Tibial artery (tissue), 4 donors: ENCODE data around the gene CASZ1.

Experiments
- DNase-seq, 2 donors: peaks; one replicate each; pipeline ENCODE4 v3.0.0-alpha.2; 2019
- H3K27ac ChIP-seq, 2 donors: fragments of 200-600 bp; sonication (generic) in 1 of 2; 1 replicate in 1 of 2; 2 replicates in 1 of 2; pipeline ENCODE4 v1.5.1; 2018 to 2019; ENCODE audit warnings: mild to moderate bottlenecking in 1 of 2
- H3K27me3 ChIP-seq, 2 donors: fragments of 200-600 bp; sonication (generic) in 1 of 2; one replicate each; pipeline versions ENCODE4 v1.5.1 to v1.6.0; 2016 to 2019
- H3K36me3 ChIP-seq, 3 donors: fragments of 200-600 bp; sonication (generic) in 2 of 3; one replicate each; pipeline ENCODE4 v1.5.1; 2016 to 2019; ENCODE audit warnings: mild to moderate bottlenecking in 2 of 3
- H3K4me1 ChIP-seq, 4 donors: fragments of 200-600 bp; sonication (generic) in 2 of 4; 1 replicate in 3 of 4; 2 replicates in 1 of 4; pipeline ENCODE4 v1.5.1; 2016 to 2019
- H3K4me3 ChIP-seq, 2 donors: fragments of 200-600 bp; sonication (generic) in 1 of 2; 1 replicate in 1 of 2; 2 replicates in 1 of 2; pipeline ENCODE4 v1.5.1; 2018 to 2019; ENCODE audit warnings: mild to moderate bottlenecking in 2 of 2
- H3K9me3 ChIP-seq, 3 donors: fragments of 200-600 bp; sonication (generic) in 1 of 3; one replicate each; pipeline ENCODE4 v1.5.1; 2016 to 2019
- intact Hi-C: fragments of 100-400 bp; cut with DNase I; formaldehyde crosslinking; loops from one replicate; pipeline ENCODE4 v1.15.0; 2023; ENCODE audit warnings: low total_unique reads
- TF ChIP-seq, protein P1 (sequence below), 2 experiments: fragments of 200-600 bp in 1 of 2; fragments of 450-650 bp in 1 of 2; IDR thresholded peaks; one replicate each; pipeline ENCODE4 v1.5.1; 2017 to 2019; ENCODE audit warnings: antibody characterized with exemption in 2 of 2, mild to moderate bottlenecking in 1 of 2, moderate library complexity in 1 of 2

Gene CASZ1

DNA sequence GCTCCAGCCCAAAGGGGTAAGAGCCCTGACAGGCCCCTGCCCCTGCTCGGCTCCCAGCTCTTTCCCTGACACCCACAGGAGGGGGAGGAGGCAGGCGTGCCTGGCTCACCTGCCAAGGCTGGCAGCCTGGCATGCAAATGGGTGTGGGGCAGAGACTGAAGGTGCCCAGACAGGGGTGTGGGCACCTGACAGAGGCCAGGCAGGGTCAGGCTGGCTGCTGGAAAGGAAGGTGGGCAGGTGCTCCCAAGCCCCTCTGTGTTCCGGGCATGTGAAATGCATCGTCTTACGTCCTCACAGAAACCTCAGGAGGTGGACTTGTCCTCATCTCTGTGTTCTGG lies 19.4 kb upstream of the CASZ1 start:
- peaks cover 0 to 40% of the 10 kb centered on the region in 2 donors for H3K27me3 ChIP-seq
- no peak overlapping the region for H3K27ac ChIP-seq
- intact Hi-C loops = no loop called here
- H3K4me3 ChIP-seq = no peak overlapping the region
- H3K4me1 ChIP-seq = no peaks in the 10 kb centered on the region
- TF ChIP-seq, protein P1, sequence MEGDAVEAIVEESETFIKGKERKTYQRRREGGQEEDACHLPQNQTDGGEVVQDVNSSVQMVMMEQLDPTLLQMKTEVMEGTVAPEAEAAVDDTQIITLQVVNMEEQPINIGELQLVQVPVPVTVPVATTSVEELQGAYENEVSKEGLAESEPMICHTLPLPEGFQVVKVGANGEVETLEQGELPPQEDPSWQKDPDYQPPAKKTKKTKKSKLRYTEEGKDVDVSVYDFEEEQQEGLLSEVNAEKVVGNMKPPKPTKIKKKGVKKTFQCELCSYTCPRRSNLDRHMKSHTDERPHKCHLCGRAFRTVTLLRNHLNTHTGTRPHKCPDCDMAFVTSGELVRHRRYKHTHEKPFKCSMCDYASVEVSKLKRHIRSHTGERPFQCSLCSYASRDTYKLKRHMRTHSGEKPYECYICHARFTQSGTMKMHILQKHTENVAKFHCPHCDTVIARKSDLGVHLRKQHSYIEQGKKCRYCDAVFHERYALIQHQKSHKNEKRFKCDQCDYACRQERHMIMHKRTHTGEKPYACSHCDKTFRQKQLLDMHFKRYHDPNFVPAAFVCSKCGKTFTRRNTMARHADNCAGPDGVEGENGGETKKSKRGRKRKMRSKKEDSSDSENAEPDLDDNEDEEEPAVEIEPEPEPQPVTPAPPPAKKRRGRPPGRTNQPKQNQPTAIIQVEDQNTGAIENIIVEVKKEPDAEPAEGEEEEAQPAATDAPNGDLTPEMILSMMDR (IDR thresholded peaks at IDR 0.05) = no peak
- no peaks in the 10 kb centered on the region for H3K36me3 ChIP-seq
- H3K9me3 ChIP-seq = no peaks in the 10 kb centered on the region
- no peak for DNase-seq

DNA sequence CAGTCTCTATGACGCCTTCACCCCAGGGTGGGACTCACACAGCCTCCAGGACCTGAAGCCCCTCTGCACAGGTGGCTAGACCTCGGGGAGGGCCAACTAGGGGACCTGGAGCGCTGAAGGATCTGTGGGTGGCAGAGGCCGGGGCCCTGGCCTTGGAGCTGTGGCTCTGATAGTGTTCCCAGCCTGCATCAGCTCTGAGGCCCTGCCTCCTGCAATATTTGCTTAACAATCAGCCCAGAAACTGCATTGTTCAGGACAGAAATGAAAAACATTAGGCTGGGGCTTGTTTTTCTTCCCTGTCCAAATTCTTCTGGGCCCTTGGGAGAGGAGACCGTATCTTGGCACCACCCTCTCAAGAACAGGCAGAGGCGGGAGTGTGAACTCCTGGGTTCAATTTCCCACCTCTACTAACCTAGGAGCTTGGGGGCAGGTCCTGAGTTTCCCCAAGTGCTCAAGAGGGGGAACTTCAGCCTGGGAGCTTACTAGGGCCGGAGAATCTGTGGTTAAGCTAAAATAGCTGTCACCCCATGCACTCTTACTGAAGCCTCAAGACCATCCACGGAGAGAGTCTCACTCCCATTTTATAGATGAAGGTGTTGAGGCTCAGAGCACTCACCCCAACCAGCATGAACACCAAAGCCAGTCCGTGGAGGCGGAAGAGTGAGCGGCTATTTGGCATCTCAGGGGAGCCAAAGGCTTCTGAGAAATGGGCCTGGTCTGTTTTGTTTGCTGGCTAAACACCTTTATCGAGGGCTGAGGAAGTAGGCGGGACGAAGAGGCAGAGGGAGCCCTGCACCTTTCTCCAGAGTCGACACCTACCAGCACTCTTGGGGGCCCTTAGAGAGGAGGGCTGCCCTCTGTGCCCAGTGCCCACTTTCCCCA lies 18.8 kb upstream of the CASZ1 start:
- H3K27me3 ChIP-seq = peaks cover 0 to 38% of the 10 kb centered on the region in 2 donors
- no peak overlapping the region for H3K4me3 ChIP-seq
- TF ChIP-seq, protein P1 (IDR thresholded peaks at IDR 0.05) = no peak
- no peaks in the 10 kb centered on the region for H3K4me1 ChIP-seq
- H3K27ac ChIP-seq = no peak overlapping the region
- intact Hi-C loops = no loop called here
- H3K9me3 ChIP-seq = no peaks in the 10 kb centered on the region
- no peak for DNase-seq
- H3K36me3 ChIP-seq = no peaks in the 10 kb centered on the region

DNA sequence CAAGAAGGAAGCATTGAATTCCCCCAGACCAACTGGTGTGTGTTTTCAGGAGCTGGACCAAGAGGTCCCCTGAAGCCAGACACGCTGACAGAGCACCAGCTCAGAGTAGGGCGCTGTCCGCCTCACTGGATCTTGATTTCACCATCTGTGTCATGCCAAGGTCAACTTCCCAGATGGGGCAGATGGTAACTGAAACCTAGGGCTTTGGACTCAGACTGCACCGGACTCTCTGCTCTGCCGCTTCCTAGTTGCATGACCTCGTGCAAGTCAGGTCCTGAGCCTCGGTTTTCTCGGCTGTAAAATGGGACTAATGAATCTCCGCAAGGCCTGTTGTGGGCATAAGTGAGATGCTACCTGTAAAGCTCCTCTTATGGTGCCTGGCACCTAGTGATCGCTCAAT lies 17.9 kb upstream of the CASZ1 start:
- DNase-seq = no peak
- no peak overlapping the region for H3K4me3 ChIP-seq
- no peak overlapping the region for H3K27ac ChIP-seq
- peaks cover 0 to 42% of the 10 kb centered on the region in 2 donors for H3K27me3 ChIP-seq
- H3K36me3 ChIP-seq = no peaks in the 10 kb centered on the region
- H3K9me3 ChIP-seq = no peaks in the 10 kb centered on the region
- TF ChIP-seq, protein P1 (IDR thresholded peaks at IDR 0.05) = no peak
- H3K4me1 ChIP-seq = no peaks in the 10 kb centered on the region
- intact Hi-C loops = no loop called here

DNA sequence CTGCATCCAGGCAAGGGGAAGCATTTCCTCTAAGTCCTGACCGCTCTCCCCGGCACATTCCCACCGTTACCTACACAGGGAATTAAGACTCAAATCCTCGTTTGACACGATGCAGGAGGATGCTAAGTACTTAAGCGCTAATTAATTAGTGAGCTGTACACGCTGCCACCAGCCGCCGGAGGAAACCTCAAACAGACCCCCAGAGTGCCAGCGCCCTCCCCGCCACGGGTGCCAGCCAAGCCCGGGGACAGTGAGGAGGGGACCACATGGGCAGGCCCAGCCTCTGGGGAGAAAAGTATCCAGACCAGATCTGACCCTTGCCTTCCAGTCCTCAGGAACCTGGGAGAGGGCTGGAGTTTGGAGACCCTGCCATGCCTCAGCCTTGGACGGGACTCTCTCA lies 17.4 kb upstream of the CASZ1 start:
- Histone ChIP-seq H3K9me3 (no peaks in the 10 kb centered on the region), H3K36me3 (no peaks in the 10 kb centered on the region), H3K27me3 (peaks cover 0 to 41% of the 10 kb centered on the region in 2 donors), H3K4me3 (no peak overlapping the region), H3K27ac (no peak overlapping the region), H3K4me1 (no peaks in the 10 kb centered on the region)
- intact Hi-C loops = no loop called here
- TF ChIP-seq, protein P1 (IDR thresholded peaks at IDR 0.05) = no peak
- no peak for DNase-seq

DNA sequence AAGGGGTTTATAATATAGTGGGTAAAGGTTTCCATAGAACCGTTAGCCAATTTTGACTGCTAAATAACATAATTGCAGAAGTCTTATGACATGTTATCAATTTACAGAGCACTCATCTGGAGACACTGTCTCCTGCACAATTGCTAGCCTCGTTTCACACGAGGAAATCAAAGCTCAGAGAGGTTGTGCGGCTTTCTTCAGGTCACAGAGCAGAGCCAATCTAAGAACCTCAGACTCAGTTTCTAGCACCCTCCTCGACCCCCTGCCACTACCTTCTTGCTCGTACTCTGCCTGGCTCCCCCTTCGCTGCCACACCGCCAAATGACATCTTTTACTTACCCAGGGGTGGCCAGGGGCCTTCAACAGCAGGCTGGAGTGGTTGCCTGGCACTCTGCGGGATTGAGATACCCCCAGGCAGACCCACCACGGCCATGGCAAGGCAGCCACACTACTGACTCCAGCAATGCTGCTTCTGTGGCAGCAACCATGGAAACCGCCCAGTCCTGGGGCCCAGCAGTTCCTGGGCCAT lies 16.0 kb upstream of the CASZ1 start:
- no peak overlapping the region for H3K27ac ChIP-seq
- DNase-seq = no peak
- H3K4me3 ChIP-seq = no peak overlapping the region
- intact Hi-C loops = no loop called here
- H3K4me1 ChIP-seq = no peaks in the 10 kb centered on the region
- TF ChIP-seq, protein P1 (IDR thresholded peaks at IDR 0.05) = no peak
- H3K9me3 ChIP-seq = no peaks in the 10 kb centered on the region
- no peaks in the 10 kb centered on the region for H3K36me3 ChIP-seq
- peaks cover 0 to 49% of the 10 kb centered on the region in 2 donors for H3K27me3 ChIP-seq
